Measurements from ENCODE around the gene VPS13D. TPM values are rescaled to one million over a fixed set of nuclear protein-coding genes. Genes with fewer than 3 reads are reported as not detected.

Gene VPS13D
- total RNA-seq, 1 experiment from 2014 or later = 29.0 TPM

- no peak for DNase-seq (ENCODE audit: low spot score)
- peak; percentile 60 for ATAC-seq
- TF ChIP-seq TP53 (CRISPR knock-in tag; IDR thresholded peaks at IDR 0.05) (no peak), HMGA2 (CRISPR knock-in tag; IDR thresholded peaks at IDR 0.05) (no peak), SMAD3 (CRISPR knock-in tag; IDR thresholded peaks at IDR 0.05; ENCODE audit: borderline replicate concordance) (no peak), CBFB (CRISPR knock-in tag; IDR thresholded peaks at IDR 0.05; ENCODE audit: low read depth) (no peak), ZNF671 (CRISPR knock-in tag; IDR thresholded peaks at IDR 0.05) (no peak), RORB (CRISPR knock-in tag; IDR thresholded peaks at IDR 0.05) (no peak), EMX1 (CRISPR knock-in tag; IDR thresholded peaks at IDR 0.05) (no peak), ZNF396 (CRISPR knock-in tag; IDR thresholded peaks at IDR 0.05; ENCODE audit: borderline replicate concordance) (no peak), ZNF425 (CRISPR knock-in tag; conservative IDR thresholded peaks at IDR 0.05) (no peak), ZNF512 (CRISPR knock-in tag; IDR thresholded peaks at IDR 0.05; ENCODE audit: borderline replicate concordance) (no peak), USF2 (CRISPR knock-in tag; IDR thresholded peaks at IDR 0.05) (no peak)
- ChIA-PET CTCF (interaction anchor here (1.1 kb wide), 1 partner anchor 202 kb away, joined by 3 read pairs; no protein-coding TSS in a partner anchor), POLR2A (no interaction called here)
- Mint-ChIP-seq H3K27me3 (ENCODE audit: low read depth) (no peaks in the 10 kb centered on the region), H3K36me3 (peaks cover 19% of the 10 kb centered on the region), H3K4me1 (peaks cover 20% of the 10 kb centered on the region), H3K27ac (peak overlapping the region; percentile 66; the same call in 1 of the 2 replicates), H3K9me3 (peaks cover 18% of the 10 kb centered on the region), H3K4me3 (no peak overlapping the region)
Measured at GRCh38 chr1:12477936-12478611, 248.2 kb downstream of the VPS13D start.

GRCh38 chr1:12478612-12478985, 248.8 kb downstream of the VPS13D start:
- H3K27me3 Mint-ChIP-seq (ENCODE audit: low read depth) = no peaks in the 10 kb centered on the region
- POLR2A ChIA-PET = no interaction called here
- ATAC-seq = no peak
- TF ChIP-seq ZSCAN18 (CRISPR knock-in tag; IDR thresholded peaks at IDR 0.05) = no peak
- no peak for TF ChIP-seq ESRRA (CRISPR knock-in tag; IDR thresholded peaks at IDR 0.05; ENCODE audit: borderline replicate concordance)
- TF ChIP-seq MYBL2 (CRISPR knock-in tag; IDR thresholded peaks at IDR 0.05) = no peak
- TF ChIP-seq ATF3 (CRISPR knock-in tag; conservative IDR thresholded peaks at IDR 0.05) = no peak
- no peak for TF ChIP-seq STAT6 (CRISPR knock-in tag; conservative IDR thresholded peaks at IDR 0.05; ENCODE audit: low read depth)
- no peak for TF ChIP-seq FOXK1 (CRISPR knock-in tag; IDR thresholded peaks at IDR 0.05)
- TF ChIP-seq TEAD1 (CRISPR knock-in tag; IDR thresholded peaks at IDR 0.05) = no peak
- TF ChIP-seq HMGA2 (CRISPR knock-in tag; IDR thresholded peaks at IDR 0.05) = no peak
- TF ChIP-seq PRDM15 (CRISPR knock-in tag; IDR thresholded peaks at IDR 0.05) = no peak
- TF ChIP-seq TEAD4 (CRISPR knock-in tag; IDR thresholded peaks at IDR 0.05) = no peak
- TF ChIP-seq CREM (CRISPR knock-in tag; IDR thresholded peaks at IDR 0.05) = no peak
- no peak for TF ChIP-seq IRF2 (CRISPR knock-in tag; IDR thresholded peaks at IDR 0.05; ENCODE audit: borderline replicate concordance, low read depth)

More at GRCh38 chr1:12478612-12478985, 248.8 kb downstream of the VPS13D start:
- peaks cover 20% of the 10 kb centered on the region for H3K4me1 Mint-ChIP-seq
- H3K36me3 Mint-ChIP-seq = peaks cover 14% of the 10 kb centered on the region
- H3K4me3 Mint-ChIP-seq = no peak overlapping the region
- H3K27ac Mint-ChIP-seq = peak overlapping the region; percentile 66; the same call in 1 of the 2 replicates
- DNase-seq (ENCODE audit: low spot score) = no peak
- CTCF ChIA-PET = interaction anchor here (1.1 kb wide), 1 partner anchor 203 kb away, joined by 3 read pairs; no protein-coding TSS in a partner anchor
- peaks cover 13% of the 10 kb centered on the region for H3K9me3 Mint-ChIP-seq

All from WTC11 (cell line).